OCI-LY1 (cell line): ENCODE measurements around the gene CNTN6.

Experiments used
- CTCF ChIP-seq: fragments of 200-600 bp; sonication (generic), shearing (Covaris generic); IDR thresholded peaks from 2 replicates; pipeline ENCODE4 v1.5.1; 2017; ENCODE audit warnings: mild to moderate bottlenecking, antibody characterized with exemption, low read length, moderate library complexity, mixed read lengths
- EZH2 ChIP-seq: fragments of 200-600 bp; sonication (generic), shearing (Covaris generic); IDR thresholded peaks from 2 replicates; pipeline ENCODE4 v1.8.0; 2017; ENCODE audit warnings: borderline replicate concordance, mixed run types, mild to moderate bottlenecking, antibody characterized with exemption, low read length, moderate library complexity, mixed read lengths

- no peak for TF ChIP-seq CTCF
- no peak for TF ChIP-seq EZH2
Observed at GRCh38 chr3:1183320-1184048, 90.7 kb downstream of the CNTN6 start.
